ENCODE results near the gene RFX3.
"Not testable (repeated sequence)": the region's sequence is repeated elsewhere in the genome, so short reads cannot be mapped to it uniquely, and the experiment has no call there.

RFX3 gene

DNA sequence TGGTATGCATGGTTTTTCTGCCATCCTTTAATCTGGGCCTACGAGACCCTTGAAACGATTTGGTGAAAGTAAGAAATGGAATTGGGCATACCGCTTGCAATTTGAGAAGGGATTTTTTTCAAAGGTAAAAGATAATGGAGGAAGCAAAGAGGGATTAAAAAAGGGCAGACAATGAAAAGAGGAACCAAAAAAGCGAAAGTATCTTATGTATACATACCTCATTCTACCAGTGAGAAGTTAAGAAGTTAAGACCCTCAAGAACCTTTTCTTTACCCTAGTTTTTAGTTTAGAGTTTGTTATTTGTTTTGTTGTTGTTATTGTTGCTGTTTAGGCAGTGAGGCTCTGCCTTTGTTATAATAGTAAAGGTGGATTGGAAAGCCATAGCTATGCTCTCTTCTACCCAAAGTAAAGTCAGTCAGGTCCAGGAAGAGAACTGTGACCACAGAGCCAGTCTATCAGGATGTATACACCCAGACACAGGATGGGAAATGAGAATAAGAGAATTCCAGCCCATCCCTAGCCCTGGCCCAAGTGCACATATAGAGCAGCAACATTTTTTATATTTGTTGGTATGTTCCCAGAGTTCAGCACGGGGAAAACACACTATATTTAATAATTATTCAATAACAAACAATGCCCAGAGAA lies 166.6 kb downstream of the RFX3 start:
- no peak for DNase-seq (ENCODE audit: low spot score)

DNA sequence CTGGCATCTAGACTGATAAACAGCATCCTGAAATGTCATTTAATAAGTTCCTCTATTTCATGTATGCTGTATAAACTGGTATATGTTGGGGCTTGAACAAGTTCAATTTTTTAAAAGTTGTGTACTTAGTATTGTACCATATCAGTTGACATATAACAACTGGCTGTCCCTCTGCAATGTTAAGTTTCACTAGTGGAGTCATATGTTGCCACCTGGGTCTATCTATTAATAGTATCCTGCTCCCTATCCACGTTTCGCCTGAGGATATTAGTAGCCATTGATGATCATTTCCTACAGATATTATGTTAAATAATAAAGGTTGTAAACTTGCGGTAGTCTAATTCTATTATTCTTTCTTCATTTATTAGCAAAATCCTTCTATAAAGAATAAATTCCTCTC lies 177.6 kb downstream of the RFX3 start:
- no peak for DNase-seq (ENCODE audit: low spot score)

GRCh38 chr9:3346549-3346948 lies 179.3 kb downstream of the RFX3 start:
- DNase-seq (ENCODE audit: low spot score): no peak

- no peak for DNase-seq (ENCODE audit: low spot score)
Observed at GRCh38 chr9:3343671-3344070, 182.1 kb downstream of the RFX3 start.

GRCh38 chr9:3342159-3342777 lies 183.5 kb downstream of the RFX3 start:
- no peak for DNase-seq (ENCODE audit: low spot score)

- DNase-seq (ENCODE audit: low spot score): peak; percentile 4
Observed at GRCh38 chr9:3337515-3338225, 188.1 kb downstream of the RFX3 start.

DNA sequence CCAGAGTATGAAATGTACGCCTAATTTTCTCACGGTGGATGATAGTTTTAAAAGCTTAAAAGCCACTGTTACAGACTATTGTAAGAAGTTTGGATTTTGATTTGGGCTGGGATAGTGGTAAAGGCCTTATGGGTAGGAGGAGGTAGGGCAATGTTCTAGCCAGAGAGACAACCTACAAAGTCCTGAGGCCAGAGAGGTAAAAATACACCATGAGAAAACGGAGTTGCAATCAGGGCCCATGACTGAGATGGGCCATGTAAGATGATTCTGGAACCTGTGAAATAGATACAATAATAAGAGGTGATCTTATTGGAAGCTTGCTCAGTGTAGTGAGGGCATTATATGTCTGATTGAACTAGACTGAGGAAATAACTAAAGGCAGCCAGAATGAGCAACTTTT lies 188.8 kb downstream of the RFX3 start:
- no peak for DNase-seq (ENCODE audit: low spot score)

GRCh38 chr9:3332802-3333201 lies 193.0 kb downstream of the RFX3 start:
- no peak for DNase-seq (ENCODE audit: low spot score)

- no peak for DNase-seq (ENCODE audit: low spot score)
Observed at GRCh38 chr9:3331801-3332200, 194.0 kb downstream of the RFX3 start.

DNA sequence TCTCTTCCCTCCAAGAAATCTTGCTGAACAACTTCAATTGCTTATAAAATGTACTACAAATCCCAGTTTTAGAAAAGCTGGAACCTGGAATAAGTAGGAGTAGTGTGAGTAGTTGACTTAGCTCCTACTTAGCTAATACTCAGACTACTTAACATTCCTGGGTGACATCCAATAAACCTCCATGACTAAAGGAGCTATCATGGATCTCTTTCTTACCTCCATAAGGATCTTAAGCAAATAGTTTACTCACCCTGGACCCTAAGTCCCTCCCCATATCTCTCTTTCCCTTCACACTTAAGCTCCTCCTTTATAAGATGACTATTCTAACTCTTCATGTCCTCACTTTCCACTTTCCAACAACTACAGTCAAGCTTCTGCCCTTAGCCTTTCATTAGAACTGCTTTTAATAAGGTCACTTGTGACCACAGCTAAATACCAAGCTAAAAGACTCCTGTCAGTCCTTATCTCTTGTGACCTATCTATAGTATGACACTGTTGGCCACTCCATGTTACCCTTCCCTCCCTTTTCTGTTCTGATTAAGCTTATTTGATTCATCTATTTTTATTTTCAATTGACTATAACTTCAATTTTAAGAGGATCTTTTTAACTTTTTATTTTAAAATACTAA lies 194.9 kb downstream of the RFX3 start:
- DNase-seq (ENCODE audit: low spot score): no peak

GRCh38 chr9:3329361-3329760 lies 196.4 kb downstream of the RFX3 start:
- no peak for DNase-seq (ENCODE audit: low spot score)

DNA sequence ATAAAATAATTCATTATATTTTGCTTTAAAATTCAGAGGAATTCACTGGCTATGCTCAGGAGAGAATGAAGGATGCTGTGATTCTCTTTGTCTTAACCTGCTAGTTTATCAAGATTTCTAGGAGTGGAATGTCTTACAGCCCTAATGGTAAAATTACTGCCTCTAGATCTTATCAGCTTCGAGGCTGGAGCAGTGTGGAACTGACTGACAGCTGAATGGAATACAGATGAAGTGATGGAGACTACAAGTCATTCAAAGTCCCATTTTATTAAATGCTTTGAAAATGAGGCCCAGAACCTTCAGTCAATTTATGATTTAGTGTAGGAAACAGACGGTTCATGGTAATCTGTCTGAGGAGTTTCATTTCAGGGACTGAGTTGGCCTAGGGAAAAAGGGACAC lies 202.1 kb downstream of the RFX3 start:
- no peak for DNase-seq (ENCODE audit: low spot score)

GRCh38 chr9:3321186-3321585 lies 204.6 kb downstream of the RFX3 start:
- no peak for DNase-seq (ENCODE audit: low spot score)

DNA sequence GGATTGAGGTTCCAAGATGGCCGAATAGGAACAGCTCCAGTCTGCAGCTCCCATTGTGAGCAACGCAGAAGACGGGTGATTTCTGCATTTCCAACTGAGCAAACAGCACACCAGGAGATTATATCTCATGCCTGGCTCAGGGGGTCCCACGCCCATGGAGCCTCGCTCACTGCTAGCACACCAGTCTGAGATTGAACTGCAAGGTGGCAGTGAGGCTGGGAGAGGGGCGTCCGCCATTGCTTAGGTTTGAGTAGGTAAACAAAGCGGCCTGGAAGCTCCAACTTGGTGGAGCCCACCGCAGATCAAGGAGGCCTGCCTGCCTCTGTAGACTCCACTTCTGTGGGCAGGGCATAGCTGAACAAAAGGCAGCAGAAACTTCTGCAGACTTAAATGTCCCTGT lies 213.2 kb downstream of the RFX3 start:
- DNase-seq (ENCODE audit: low spot score): not testable (repeated sequence)

DNA sequence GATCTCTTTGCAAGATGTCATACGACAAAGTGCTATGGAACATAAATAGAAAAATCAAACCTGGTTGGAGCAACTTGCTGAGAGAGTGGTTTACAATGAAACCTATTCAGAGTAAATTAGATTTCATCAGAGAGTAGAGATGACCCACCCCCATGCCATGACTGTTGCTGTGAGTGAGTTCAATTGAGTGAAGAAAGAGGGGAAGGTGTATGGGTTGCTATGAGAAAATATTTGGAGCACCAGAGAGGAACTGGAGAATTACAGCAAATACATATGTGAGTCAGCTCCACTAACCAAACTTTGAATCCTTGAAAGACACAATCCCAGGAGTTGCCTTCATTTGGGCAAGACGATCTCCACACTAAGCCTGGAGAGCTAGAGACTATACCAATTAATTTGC lies 217.2 kb downstream of the RFX3 start:
- no peak for DNase-seq (ENCODE audit: low spot score)

DNA sequence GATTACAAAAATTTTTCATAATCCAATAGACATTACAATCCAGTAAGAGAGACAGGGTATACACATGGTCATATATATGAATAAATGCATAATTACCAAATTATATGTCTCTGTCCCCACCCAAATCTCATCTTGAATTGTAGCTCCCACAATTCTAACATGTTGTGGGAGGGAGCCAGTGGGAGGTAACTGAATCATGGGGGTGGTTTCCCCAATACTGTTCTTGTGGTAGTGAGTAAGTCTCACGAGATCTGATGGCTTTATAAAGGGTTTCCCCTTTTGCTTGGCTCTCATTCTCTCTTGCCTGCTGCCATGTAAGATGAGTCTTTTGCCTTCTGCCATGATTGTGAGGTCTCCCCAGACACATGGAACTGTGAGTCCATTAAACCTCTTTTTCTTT lies 221.4 kb downstream of the RFX3 start:
- DNase-seq (ENCODE audit: low spot score): not testable (repeated sequence)

DNA sequence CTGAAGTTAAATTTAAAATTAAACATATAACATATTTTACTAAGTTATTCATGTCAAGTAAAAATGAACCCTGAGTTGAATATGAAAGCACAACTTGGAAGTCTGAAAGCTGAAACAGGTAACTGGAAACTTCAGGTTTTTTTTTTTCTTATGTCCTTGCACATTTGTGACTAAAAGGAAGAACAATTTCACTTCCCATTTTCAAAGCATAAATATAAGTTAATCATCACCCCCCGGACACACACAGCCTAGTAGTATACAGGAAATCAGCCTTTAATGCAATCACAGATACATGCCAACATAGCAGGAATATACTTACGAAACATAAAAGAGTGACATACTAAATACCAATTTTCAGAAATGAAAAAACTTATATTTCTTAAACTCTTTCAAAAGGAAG lies 225.9 kb downstream of the RFX3 start:
- no peak for DNase-seq (ENCODE audit: low spot score)

DNA sequence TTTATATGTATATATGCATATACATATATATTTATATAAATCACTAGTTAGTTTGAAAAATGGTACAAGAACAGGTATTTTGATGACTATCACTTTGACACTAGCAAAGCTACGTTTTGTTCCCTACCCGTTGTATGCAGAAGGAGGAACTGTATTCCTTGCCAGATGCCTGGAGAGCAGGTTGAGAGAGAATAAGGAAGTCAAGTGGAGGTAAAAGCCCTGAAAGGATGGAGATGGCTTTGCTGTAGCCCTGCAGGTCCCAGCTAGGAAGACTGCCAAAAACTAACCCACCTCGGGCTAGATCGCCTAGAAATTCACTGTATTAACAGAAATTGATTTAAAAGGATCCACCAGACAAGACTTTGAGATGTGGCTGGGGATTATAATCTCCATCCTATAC lies 229.3 kb downstream of the RFX3 start:
- no peak for DNase-seq (ENCODE audit: low spot score)

- DNase-seq (ENCODE audit: low spot score): no peak
Observed at GRCh38 chr9:3292311-3292710, 233.5 kb downstream of the RFX3 start.

GRCh38 chr9:3290231-3290840 lies 235.5 kb downstream of the RFX3 start:
- DNase-seq (ENCODE audit: low spot score): no peak

DNA sequence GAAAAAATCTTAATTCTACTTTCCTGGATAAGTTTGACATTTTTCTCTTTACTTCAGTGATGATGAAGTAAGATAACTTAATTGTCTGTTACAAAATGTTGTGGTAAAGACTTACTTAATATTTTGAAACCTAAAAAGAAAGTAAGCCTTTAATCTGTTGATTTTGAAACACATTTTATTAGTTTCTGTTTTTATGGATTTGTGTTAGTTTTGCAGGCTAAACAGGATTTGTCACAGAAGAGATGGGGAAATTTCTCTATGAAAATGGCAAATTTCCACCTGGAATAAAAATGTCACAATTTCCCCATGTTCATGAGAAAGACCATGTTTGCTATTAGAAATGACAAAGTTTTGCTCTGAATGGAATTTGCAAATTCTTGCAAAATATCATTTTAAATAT lies 237.1 kb downstream of the RFX3 start:
- DNase-seq (ENCODE audit: low spot score): no peak

GRCh38 chr9:3285365-3286161 lies 240.2 kb downstream of the RFX3 start:
- DNase-seq (ENCODE audit: low spot score): no peak
